Measurements from ENCODE around the gene NRXN3.

- TF ChIP-seq CTCF (IDR thresholded peaks at IDR 0.05) (no peak), POLR2AphosphoS5 (IDR thresholded peaks at IDR 0.05; ENCODE audit: low read depth, low read length) (no peak)
- TF ChIP-seq, protein P1, sequence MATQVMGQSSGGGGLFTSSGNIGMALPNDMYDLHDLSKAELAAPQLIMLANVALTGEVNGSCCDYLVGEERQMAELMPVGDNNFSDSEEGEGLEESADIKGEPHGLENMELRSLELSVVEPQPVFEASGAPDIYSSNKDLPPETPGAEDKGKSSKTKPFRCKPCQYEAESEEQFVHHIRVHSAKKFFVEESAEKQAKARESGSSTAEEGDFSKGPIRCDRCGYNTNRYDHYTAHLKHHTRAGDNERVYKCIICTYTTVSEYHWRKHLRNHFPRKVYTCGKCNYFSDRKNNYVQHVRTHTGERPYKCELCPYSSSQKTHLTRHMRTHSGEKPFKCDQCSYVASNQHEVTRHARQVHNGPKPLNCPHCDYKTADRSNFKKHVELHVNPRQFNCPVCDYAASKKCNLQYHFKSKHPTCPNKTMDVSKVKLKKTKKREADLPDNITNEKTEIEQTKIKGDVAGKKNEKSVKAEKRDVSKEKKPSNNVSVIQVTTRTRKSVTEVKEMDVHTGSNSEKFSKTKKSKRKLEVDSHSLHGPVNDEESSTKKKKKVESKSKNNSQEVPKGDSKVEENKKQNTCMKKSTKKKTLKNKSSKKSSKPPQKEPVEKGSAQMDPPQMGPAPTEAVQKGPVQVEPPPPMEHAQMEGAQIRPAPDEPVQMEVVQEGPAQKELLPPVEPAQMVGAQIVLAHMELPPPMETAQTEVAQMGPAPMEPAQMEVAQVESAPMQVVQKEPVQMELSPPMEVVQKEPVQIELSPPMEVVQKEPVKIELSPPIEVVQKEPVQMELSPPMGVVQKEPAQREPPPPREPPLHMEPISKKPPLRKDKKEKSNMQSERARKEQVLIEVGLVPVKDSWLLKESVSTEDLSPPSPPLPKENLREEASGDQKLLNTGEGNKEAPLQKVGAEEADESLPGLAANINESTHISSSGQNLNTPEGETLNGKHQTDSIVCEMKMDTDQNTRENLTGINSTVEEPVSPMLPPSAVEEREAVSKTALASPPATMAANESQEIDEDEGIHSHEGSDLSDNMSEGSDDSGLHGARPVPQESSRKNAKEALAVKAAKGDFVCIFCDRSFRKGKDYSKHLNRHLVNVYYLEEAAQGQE (IDR thresholded peaks at IDR 0.05; ENCODE audit: insufficient read depth in 1 of 2, low read depth in 2 of 2, low read length in 1 of 2), result no peak
Observed at GRCh38 chr14:79378020-79378419, 1207.8 kb downstream of the NRXN3 start.

Data from Panc1 (cell line).